DND-41 (cell line): Measurements from ENCODE around the gene NIPSNAP3A.

Experiments used
- CTCF ChIP-seq: IDR thresholded peaks from 2 replicates; pipeline ENCODE4 v1.5.1; 2012; ENCODE audit warnings: borderline replicate concordance, low read length, moderate library complexity, mild to moderate bottlenecking; ENCODE audit not compliant: poor library complexity, severe bottlenecking; ENCODE audit errors: extremely low read depth
- EZH2 ChIP-seq: IDR thresholded peaks from 3 replicates; pipeline ENCODE4 v1.6.1; 2012; ENCODE audit warnings: borderline replicate concordance, low read depth, mild to moderate bottlenecking, moderate library complexity, low read length, inconsistent platforms; ENCODE audit not compliant: severe bottlenecking

GRCh38 chr9:104784098-104784497 is 36.6 kb downstream of the NIPSNAP3A start:
- no peak for TF ChIP-seq CTCF
- TF ChIP-seq EZH2 = no peak
